SW480 (cell line): ENCODE data around the gene TAGLN3.

Experiments
- DNase-seq: peaks from one replicate; pipeline ENCODE4 v3.0.0-alpha.2; 2016; ENCODE audit warnings: low spot score

Gene TAGLN3

GRCh38 chr3:111978583-111979433 is 19.9 kb upstream of the TAGLN3 start, which contains the start of gene ABHD10:
Gene ABHD10 (plus strand): TSS chr3:111979026. CDS start chr3:111979062, 36 bp downstream.
- DNase-seq, result peak; percentile 97

DNA sequence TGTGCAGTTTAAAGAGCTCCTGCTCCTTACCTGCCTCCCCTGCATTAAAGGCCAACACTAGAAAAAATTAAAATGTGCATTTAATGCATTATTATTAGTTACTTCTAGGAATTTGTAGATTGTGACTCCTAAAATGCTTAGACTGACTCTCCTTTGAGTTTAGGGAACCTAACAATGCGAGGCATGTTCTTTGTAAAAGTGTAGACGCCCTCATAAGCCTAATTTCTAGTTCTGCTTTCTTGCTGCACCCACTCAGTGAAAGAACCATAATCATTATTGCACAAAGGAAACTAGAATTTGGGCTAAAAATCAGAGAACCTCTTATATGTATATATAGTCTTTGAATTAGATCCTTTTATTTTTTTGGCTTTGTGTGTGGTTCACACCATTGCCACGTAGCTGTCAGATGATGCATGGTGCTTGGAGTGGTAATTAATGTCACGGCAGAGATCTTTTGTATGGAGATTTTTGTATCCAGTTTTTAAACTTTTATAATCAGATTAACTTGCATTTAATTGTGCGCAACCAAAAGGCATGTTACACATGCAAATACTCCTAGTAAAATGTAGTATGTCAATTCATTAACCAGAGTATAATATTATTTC is 19.2 kb upstream of the TAGLN3 start:
- no peak for DNase-seq

DNA sequence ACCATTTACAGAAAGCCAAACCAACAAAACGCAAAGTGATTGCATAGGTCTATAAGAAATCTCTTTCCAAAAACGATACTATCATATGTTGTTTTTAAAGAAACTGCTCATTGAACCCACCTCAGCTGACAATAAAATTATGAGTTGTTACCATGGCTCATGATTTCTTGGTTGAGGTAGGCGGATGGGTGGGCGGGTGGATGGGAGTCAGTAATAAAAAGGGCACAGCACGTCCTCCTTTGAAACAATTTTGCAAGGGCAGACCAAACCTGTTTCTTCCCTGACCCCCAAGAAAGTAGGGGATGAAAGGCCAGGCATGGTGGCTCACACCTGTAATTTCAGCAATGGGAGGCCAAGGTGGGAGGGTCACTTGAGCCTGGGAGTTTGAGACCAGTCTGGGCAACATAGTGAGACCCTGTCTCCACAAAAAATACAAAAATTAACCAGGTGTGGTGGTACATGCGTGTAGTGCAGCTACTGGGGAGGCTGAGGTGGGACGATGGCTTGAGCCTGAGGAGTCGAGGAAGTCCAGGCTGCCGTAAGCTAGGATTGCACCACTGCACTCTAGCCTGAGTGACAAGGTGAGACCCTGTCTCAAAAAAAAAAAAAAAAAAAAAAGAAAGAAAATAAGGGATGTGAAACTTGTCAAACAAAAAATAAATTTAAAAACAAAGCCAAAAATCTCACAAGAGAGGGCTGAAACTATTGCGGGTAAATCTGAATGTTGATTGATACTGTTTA is 17.8 kb upstream of the TAGLN3 start:
- DNase-seq, result no peak

GRCh38 chr3:111981457-111981763 is 17.3 kb upstream of the TAGLN3 start:
- no peak for DNase-seq

- no peak for DNase-seq
Observed at GRCh38 chr3:111984636-111985298, 14.0 kb upstream of the TAGLN3 start.

- DNase-seq, result no peak
Observed at GRCh38 chr3:111986800-111987199, 11.9 kb upstream of the TAGLN3 start.

DNA sequence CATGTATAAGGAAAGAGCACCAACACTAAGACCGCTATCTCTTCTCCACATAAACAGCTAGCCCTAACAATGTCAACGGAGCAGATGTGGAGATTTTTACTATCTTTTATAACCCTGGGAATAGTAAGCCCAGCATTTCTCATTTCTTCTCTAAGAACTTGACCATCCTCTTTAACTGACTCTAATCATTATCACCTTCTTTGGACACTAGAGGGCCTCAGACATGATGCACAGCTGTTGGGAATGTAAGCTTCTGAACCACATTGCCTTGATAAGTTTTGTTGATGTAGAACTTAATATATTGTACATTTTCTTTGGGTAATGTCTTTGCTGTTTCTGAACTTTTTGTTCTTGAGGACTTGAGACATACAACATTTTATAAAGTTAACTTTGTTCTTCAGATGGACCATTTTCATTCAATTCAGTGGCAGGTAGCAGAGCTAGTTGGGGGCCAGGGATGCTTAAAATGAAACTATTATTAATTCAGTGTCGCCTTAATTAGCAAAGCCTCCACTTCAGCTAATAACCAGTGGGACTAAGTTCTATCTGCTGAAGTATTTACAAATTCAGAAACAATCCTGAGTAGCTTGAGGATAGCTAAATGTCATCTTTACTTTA is 9.6 kb upstream of the TAGLN3 start:
- peak; percentile 60 for DNase-seq

GRCh38 chr3:111993038-111993437 is 5.7 kb upstream of the TAGLN3 start:
- no peak for DNase-seq

DNA sequence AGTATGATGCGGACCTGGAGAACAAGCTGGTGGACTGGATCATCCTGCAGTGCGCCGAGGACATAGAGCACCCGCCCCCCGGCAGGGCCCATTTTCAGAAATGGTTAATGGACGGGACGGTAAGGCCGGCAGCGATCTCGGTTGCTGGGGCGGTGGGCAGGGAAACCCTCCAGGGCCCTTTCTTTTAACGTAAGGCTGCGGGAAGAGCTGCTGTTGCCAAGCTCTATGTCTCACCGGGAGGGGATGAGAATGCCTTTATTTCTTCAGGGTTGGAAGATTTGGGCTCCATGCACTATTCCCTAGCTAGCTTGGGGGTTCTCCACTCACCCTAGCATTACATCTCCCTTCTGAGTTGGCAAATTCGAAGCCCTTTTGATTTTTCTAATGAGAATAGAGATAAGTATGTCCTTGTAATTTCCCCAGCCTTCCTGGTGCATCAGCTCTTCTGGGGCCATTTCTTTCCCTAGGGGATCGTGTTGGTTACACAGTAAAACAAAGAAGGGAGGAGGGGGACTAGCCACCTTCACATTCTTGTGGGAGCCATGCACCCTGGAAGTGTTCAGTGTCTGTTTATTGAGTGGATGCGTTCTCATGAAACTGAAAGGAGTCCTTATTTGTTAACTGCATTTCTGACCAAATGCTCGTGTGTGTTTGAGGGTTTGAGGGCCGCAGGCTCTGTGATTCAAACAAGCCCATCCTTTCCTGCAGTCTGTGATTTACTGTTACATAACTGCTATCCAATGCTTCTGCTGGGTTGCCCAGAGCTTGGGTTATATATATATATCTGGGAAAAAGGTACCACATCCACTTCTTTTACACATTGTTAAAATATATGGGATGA is 982 bp downstream of the TAGLN3 start:
- no peak for DNase-seq

DNA sequence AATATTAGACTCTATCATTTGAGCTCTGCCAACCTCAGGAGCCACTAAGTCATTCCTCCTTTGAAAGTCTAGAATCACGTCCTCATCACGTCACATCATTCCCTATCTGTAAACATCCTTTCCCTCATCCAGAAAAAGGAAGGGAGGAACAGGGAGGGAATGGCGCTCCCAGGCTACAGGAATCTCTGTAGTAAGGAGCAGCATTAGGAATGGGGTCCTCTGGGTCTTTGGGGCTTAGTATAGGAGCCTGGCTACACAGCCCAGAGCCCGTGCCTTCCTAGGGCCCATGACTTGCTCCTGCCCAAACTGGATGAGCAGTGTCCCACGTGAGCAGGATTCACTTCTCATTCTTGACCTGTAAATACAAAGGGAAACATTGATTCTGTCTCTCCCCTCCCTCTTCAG is 1.6 kb downstream of the TAGLN3 start:
- no peak for DNase-seq

DNA sequence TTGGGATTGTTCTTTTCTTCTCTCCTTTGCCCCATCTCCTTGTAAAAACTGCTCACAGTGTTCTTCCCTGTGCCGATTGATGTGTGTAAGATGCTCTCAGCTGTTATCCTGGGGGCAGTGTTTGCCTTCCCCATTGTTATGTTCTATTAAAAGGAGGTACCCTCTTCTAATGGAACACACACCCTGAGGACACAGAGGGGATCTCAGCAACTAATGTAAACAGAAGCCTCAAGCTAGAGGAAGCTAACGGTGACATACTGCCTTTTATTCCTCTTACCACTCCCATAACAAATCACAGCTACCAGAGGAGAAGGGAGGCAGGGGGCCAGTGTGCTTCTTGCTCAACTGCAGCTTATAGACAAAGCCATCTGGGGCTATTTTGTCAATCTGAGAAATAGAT is 2.2 kb downstream of the TAGLN3 start:
- no peak for DNase-seq

DNA sequence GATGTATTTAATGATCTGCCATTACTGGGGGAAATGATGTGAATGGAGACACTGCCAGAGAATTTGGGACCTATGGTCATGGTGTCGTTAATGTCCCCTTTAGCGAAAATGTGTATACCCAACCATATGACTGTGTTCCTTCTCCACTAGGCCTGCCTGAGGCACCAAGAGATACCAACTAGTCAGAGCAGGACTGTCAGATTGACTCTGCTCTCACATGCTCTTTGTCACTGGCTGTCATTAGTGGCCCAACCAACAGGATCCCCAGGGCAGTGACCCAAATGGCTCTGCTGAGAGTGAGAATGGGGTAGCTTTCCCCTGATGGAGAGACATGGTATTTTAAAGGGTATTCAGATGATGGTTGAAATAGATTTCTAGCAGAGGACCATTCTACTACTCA is 2.8 kb downstream of the TAGLN3 start:
- no peak for DNase-seq

GRCh38 chr3:112002096-112002971 is 3.6 kb downstream of the TAGLN3 start:
- no peak for DNase-seq

GRCh38 chr3:112003321-112004080 is 4.8 kb downstream of the TAGLN3 start:
- DNase-seq, result no peak

DNA sequence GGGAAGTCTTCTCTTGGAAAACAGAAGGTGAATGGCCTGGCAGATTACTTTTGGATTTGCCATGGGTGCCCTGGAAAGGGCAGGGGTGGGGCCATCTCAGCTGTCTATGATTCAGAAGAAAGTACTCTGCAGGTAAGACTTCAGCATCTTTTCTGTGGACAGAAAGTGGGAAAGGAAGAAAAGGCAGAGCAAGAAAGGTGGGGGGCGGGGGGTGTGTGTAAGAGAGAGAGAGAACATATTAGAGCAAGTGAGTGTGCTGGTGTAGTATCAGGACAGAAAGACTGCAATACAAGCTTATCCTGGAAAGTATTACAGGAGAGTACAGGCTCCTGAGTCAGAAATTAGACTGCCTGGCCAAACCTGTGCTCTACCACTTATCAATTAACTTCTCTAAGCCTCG is 5.5 kb downstream of the TAGLN3 start:
- DNase-seq, result no peak

- DNase-seq, result no peak
Observed at GRCh38 chr3:112004669-112005068, 5.9 kb downstream of the TAGLN3 start.

- no peak for DNase-seq
Observed at GRCh38 chr3:112005091-112005672, 6.5 kb downstream of the TAGLN3 start.

DNA sequence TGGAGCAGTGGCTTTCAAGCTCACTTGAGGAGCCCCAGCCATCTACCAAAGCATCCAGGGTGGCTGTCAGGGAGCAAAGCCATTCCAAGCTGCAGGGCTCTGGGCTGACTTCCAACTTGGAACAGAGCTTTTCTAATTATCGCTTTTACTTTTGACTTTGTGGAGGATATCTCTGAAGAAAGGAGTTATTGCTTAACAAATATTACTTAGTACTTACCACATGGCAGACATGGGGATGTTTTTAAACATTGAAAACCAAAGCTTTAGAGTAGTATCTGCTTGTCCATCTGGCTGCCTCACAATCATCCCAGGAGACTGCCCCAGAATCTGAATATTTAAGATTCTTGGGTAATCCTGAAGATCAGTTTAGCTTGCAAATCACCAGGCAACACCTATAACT is 8.9 kb downstream of the TAGLN3 start:
- no peak for DNase-seq

DNA sequence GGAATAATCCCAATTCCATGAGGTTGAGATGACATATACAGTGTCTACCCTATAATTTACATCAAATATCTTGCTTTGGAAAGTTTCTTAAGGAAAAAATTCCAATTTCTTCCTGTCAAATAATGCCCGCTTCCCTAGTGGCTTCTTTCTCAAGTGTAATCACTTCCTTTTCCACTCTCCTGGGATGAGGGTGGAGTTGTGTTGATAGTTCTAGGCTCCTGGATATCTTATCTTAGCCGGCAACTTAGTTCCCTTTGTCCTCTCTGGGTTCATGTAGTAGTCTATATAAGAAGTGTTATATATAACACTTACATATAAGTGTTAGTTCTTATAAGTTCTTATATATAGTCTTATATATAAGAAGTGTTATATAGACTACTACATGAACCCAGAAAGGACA is 10.9 kb downstream of the TAGLN3 start:
- DNase-seq, result no peak
